NOMO-1 treated with DMSO at 0.1 percent for 48 hours (cell line): ENCODE results near the gene RCE1.

Source experiments
- DNase-seq: peaks from one replicate; lab custom pipeline; 2025; ENCODE audit not compliant: unreplicated experiment; lab: John Stamatoyannopoulos, UW

Gene RCE1

GRCh38 chr11:66884443-66884842 is 41.2 kb downstream of the RCE1 start:
- DNase-seq: no peak

- no peak for DNase-seq
Observed at GRCh38 chr11:66885469-66885868, 42.2 kb downstream of the RCE1 start.

GRCh38 chr11:66885950-66886440 is 42.8 kb downstream of the RCE1 start:
- DNase-seq: no peak

GRCh38 chr11:66886671-66887221 is 43.5 kb downstream of the RCE1 start:
- no peak for DNase-seq

- DNase-seq: no peak
Observed at GRCh38 chr11:66887526-66887925, 44.3 kb downstream of the RCE1 start.

- DNase-seq: no peak
Observed at GRCh38 chr11:66888282-66888681, 45.0 kb downstream of the RCE1 start.

GRCh38 chr11:66889960-66890359 is 46.7 kb downstream of the RCE1 start:
- DNase-seq: no peak

GRCh38 chr11:66891851-66892660 is 48.8 kb downstream of the RCE1 start:
- DNase-seq: peak; percentile 71

GRCh38 chr11:66892911-66893310 is 49.7 kb downstream of the RCE1 start:
- no peak for DNase-seq

GRCh38 chr11:66894141-66894540 is 50.9 kb downstream of the RCE1 start:
- DNase-seq: no peak
